Panc1 (cell line): ENCODE measurements around the gene GAD1. TPM values are rescaled to one million over a fixed set of nuclear protein-coding genes. Genes with fewer than 3 reads are reported as not detected.

Experiments used
- ATAC-seq: fragments of 200-7000 bp; cut with Tn5 transposase; 2 replicates; pipeline ENCODE4 v1.9.1; 2020; ENCODE audit warnings: mild to moderate bottlenecking, moderate library complexity
- BruUV-seq: library from RNA; stranded (reverse); fragments of 400-500 nt; replicated peaks from 2 replicates; lab custom pipeline; 2021; lab: Mats Ljungman, UMichigan
- CTCF ChIA-PET: fragments of 300-600 bp; sonication (Branson Sonifier 250); formaldehyde crosslinking; loops from one replicate; lab custom pipeline; 2022; ENCODE audit warnings: antibody characterized with exemption; lab: Charles Lee
- POLR2A ChIA-PET: fragments of 300-600 bp; sonication (Branson Sonifier 250); formaldehyde crosslinking; loops from one replicate; lab custom pipeline; 2022; ENCODE audit warnings: antibody characterized with exemption; lab: Charles Lee
- DNase-seq: peaks from one replicate; pipeline ENCODE4 v3.0.0-alpha.2; 2010; ENCODE audit warnings: low read depth, low spot score
- H3K27ac ChIP-seq: 2 replicates; pipeline ENCODE4 v1.5.1; 2011; ENCODE audit warnings: mild to moderate bottlenecking, low read length, inconsistent platforms
- H3K27me3 ChIP-seq: fragments of 200-500 bp; sonication (Bioruptor generic); 2 replicates; pipeline ENCODE4 v1.6.0; 2014; ENCODE audit warnings: low read length, inconsistent platforms; ENCODE audit not compliant: control insufficient read depth, insufficient read depth
- H3K36me3 ChIP-seq: fragments of 200-500 bp; sonication (Bioruptor generic); 2 replicates; pipeline ENCODE4 v1.5.1; 2014; ENCODE audit warnings: inconsistent platforms, mild to moderate bottlenecking, low read length, moderate library complexity; ENCODE audit not compliant: control insufficient read depth, insufficient read depth
- H3K4me1 ChIP-seq: 2 replicates; pipeline ENCODE4 v1.5.1; 2011; ENCODE audit warnings: inconsistent platforms, mild to moderate bottlenecking, low read length, moderate library complexity; ENCODE audit not compliant: control insufficient read depth, insufficient read depth
- H3K4me3 ChIP-seq, 2 experiments: 2 replicates each; pipeline ENCODE4 v1.5.1; 2011 to 2012; ENCODE audit warnings: low read depth in 2 of 2, low read length in 2 of 2, mild to moderate bottlenecking in 2 of 2, inconsistent platforms in 1 of 2, moderate library complexity in 1 of 2
- H3K9me3 ChIP-seq: fragments of 200-500 bp; sonication (Bioruptor generic); 2 replicates; pipeline ENCODE4 v1.5.1; 2014; ENCODE audit warnings: low read depth, mild to moderate bottlenecking, inconsistent platforms, low read length, moderate library complexity; ENCODE audit not compliant: control insufficient read depth, insufficient read depth
- POLR2AphosphoS5 ChIP-seq: IDR thresholded peaks from 2 replicates; pipeline ENCODE4 v1.6.1; 2012; ENCODE audit warnings: mild to moderate bottlenecking, low read depth, low read length, moderate library complexity
- SIN3A ChIP-seq: IDR thresholded peaks from 2 replicates; pipeline ENCODE4 v1.6.1; 2012; ENCODE audit warnings: low read depth, mild to moderate bottlenecking, low read length, moderate library complexity, borderline replicate concordance; ENCODE audit not compliant: insufficient read depth
- TCF7L2 ChIP-seq: IDR thresholded peaks from 2 replicates; pipeline ENCODE4 v1.6.1; 2011; ENCODE audit warnings: mild to moderate bottlenecking, low read depth, low read length, inconsistent platforms
- in situ Hi-C: cut with HindIII; loops from 2 replicates; pipeline ENCODE4 v1.10.0; 2016; ENCODE audit warnings: low sequenced_read_pairs, low pct_unique_long_range_greater_than_20kb
- intact Hi-C: fragments of 100-400 bp; cut with micrococcal nuclease; formaldehyde crosslinking; loops from one replicate; pipeline ENCODE4 v1.10.0; 2022; ENCODE audit not compliant: unreplicated experiment
- total RNA-seq: library from RNA; stranded (reverse); gene quantifications from one replicate; pipeline ENCODE4 v1.2.1, GENCODE V29; 2021; ENCODE audit not compliant: unreplicated experiment
- TF ChIP-seq, protein P1 (sequence below): fragments of 450-650 bp; IDR thresholded peaks from 2 replicates; pipeline ENCODE4 v1.5.1; 2017; ENCODE audit warnings: mild to moderate bottlenecking
- TF ChIP-seq, protein P2 (sequence below), 2 experiments: IDR thresholded peaks; 2 replicates each; pipeline ENCODE4 v1.6.1; 2011 to 2012; ENCODE audit warnings: low read depth in 2 of 2, control low read depth in 1 of 2, low read length in 1 of 2, mild to moderate bottlenecking in 1 of 2, moderate library complexity in 1 of 2; ENCODE audit not compliant: insufficient read depth in 1 of 2

Gene GAD1
- total RNA-seq, 1 experiment from 2014 or later = 12.5 TPM

DNA sequence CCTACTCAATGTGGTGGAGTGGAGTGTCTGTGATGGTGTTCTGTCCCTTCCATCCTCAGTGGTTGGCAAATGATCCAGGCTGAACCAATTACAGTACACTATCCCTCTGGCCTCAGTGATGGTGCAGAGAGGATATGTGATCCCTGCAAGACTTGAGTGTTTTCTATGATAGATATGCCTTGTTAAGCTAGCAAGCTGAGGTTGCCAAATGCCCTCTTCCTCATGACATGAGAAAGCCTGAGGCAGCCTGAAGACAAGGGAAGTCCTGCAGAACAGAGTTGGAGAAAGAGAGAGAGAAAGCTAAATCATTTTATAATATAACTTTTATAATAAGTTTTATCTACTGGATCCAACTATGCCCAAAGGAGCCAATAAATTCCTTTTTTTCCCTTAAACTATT lies 70.8 kb downstream of the GAD1 start:
- DNase-seq (no peak), ATAC-seq (no peak)
- BruUV-seq = no TSS peak
- Histone ChIP-seq H3K27ac (no peak overlapping the region), H3K9me3 (no peaks in the 10 kb centered on the region), H3K4me1 (no peaks in the 10 kb centered on the region), H3K36me3 (no peaks in the 10 kb centered on the region), H3K27me3 (peaks cover 9% of the 10 kb centered on the region; the same call in 1 of the 2 replicates), H3K4me3 (no peak overlapping the region)
- ChIA-PET CTCF (no interaction called here), POLR2A (no interaction called here)
- TF ChIP-seq, protein P1, sequence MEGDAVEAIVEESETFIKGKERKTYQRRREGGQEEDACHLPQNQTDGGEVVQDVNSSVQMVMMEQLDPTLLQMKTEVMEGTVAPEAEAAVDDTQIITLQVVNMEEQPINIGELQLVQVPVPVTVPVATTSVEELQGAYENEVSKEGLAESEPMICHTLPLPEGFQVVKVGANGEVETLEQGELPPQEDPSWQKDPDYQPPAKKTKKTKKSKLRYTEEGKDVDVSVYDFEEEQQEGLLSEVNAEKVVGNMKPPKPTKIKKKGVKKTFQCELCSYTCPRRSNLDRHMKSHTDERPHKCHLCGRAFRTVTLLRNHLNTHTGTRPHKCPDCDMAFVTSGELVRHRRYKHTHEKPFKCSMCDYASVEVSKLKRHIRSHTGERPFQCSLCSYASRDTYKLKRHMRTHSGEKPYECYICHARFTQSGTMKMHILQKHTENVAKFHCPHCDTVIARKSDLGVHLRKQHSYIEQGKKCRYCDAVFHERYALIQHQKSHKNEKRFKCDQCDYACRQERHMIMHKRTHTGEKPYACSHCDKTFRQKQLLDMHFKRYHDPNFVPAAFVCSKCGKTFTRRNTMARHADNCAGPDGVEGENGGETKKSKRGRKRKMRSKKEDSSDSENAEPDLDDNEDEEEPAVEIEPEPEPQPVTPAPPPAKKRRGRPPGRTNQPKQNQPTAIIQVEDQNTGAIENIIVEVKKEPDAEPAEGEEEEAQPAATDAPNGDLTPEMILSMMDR = no peak
- in situ Hi-C loops = no loop called here
- intact Hi-C loops = no loop called here

DNA sequence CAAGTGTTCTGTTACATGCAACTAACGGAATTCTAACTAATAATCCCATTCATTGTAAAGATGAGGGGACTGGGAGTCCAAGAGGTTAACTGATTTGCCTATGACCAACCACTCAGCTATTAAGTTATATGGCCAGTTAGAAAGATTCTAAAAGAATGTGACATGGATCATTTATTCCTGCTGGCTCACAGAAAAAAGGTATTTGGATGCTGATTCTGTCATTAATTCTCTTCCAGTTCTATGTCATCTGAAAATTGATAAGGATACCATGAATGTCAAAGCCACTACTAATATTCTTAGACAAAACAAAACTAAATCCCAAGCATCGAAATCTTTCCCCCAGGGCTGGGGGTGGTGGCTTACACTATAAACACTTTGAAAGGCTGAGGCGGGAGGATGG lies 71.2 kb downstream of the GAD1 start:
- ATAC-seq = no peak
- Histone ChIP-seq H3K36me3 (no peaks in the 10 kb centered on the region), H3K27ac (no peak overlapping the region), H3K4me3 (no peak overlapping the region), H3K4me1 (no peaks in the 10 kb centered on the region), H3K9me3 (no peaks in the 10 kb centered on the region), H3K27me3 (peaks cover 9% of the 10 kb centered on the region; the same call in 1 of the 2 replicates)
- ChIA-PET CTCF (no interaction called here), POLR2A (no interaction called here)
- in situ Hi-C loops (no loop called here), intact Hi-C loops (no loop called here)
- no peak for TF ChIP-seq SIN3A
- no peak for TF ChIP-seq TCF7L2
- TF ChIP-seq, protein P2, sequence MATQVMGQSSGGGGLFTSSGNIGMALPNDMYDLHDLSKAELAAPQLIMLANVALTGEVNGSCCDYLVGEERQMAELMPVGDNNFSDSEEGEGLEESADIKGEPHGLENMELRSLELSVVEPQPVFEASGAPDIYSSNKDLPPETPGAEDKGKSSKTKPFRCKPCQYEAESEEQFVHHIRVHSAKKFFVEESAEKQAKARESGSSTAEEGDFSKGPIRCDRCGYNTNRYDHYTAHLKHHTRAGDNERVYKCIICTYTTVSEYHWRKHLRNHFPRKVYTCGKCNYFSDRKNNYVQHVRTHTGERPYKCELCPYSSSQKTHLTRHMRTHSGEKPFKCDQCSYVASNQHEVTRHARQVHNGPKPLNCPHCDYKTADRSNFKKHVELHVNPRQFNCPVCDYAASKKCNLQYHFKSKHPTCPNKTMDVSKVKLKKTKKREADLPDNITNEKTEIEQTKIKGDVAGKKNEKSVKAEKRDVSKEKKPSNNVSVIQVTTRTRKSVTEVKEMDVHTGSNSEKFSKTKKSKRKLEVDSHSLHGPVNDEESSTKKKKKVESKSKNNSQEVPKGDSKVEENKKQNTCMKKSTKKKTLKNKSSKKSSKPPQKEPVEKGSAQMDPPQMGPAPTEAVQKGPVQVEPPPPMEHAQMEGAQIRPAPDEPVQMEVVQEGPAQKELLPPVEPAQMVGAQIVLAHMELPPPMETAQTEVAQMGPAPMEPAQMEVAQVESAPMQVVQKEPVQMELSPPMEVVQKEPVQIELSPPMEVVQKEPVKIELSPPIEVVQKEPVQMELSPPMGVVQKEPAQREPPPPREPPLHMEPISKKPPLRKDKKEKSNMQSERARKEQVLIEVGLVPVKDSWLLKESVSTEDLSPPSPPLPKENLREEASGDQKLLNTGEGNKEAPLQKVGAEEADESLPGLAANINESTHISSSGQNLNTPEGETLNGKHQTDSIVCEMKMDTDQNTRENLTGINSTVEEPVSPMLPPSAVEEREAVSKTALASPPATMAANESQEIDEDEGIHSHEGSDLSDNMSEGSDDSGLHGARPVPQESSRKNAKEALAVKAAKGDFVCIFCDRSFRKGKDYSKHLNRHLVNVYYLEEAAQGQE (IDR thresholded peaks at IDR 0.05; ENCODE audit: insufficient read depth in 1 of 2, low read depth in 2 of 2, low read length in 1 of 2) = no peak
- TF ChIP-seq, protein P1 = no peak
- no peak for TF ChIP-seq POLR2AphosphoS5
- no TSS peak for BruUV-seq
- no peak for DNase-seq
